Central memory CD8-positive, alpha-beta T cell (primary cell): ENCODE results near the gene KRT80.
"Not testable (repeated sequence)": the region's sequence is repeated elsewhere in the genome, so short reads cannot be mapped to it uniquely, and the experiment has no call there.

Experiments used
- ATAC-seq: fragments of 150-1000 bp; cut with Tn5 transposase; replicated peaks from 2 replicates; pipeline ENCODE4 v1.10.0; 2022; ENCODE audit warnings: mild to moderate bottlenecking, moderate FRiP score, moderate number of reproducible peaks; ENCODE audit not compliant: poor library complexity, severe bottlenecking; ENCODE audit errors: extremely low read depth
- DNase-seq, 2 donors: peaks; one replicate each; pipeline ENCODE4 v3.0.0; 2021; ENCODE audit warnings: low spot score in 2 of 2
- H3K27ac Mint-ChIP-seq: one replicate; pipeline ENCODE4 v1.8.0; 2022; ENCODE audit warnings: low read depth, mild to moderate bottlenecking, moderate library complexity, mixed read lengths
- H3K27me3 Mint-ChIP-seq: one replicate; pipeline ENCODE4 v1.8.0; 2022; ENCODE audit warnings: mixed read lengths
- H3K36me3 Mint-ChIP-seq: one replicate; pipeline ENCODE4 v1.8.0; 2022; ENCODE audit warnings: mild to moderate bottlenecking, moderate library complexity, mixed read lengths; ENCODE audit not compliant: insufficient read depth
- H3K4me1 Mint-ChIP-seq: one replicate; pipeline ENCODE4 v1.8.0; 2022; ENCODE audit warnings: mixed read lengths
- H3K4me3 Mint-ChIP-seq: one replicate; pipeline ENCODE4 v1.8.0; 2022; ENCODE audit warnings: mild to moderate bottlenecking, moderate library complexity, mixed read lengths
- H3K9me3 Mint-ChIP-seq: one replicate; pipeline ENCODE4 v1.8.0; 2022; ENCODE audit warnings: mixed read lengths

KRT80 gene

GRCh38 chr12:52191841-52192791 is at the start of gene KRT80:
TSS of gene KRT80 (minus strand) at chr12:52192014. CDS start at chr12:52191902, 112 bp downstream.
- ATAC-seq (no peak), DNase-seq (no peak)
- Mint-ChIP-seq H3K4me1 (no peaks in the 10 kb centered on the region), H3K4me3 (no peak within 1 kb of the TSS), H3K27ac (no peak within 1 kb of the TSS), H3K27me3 (peaks cover 48% of the 10 kb centered on the region), H3K36me3 (no peaks in the 10 kb centered on the region), H3K9me3 (no peaks in the 10 kb centered on the region)

GRCh38 chr12:52241205-52241842 is 49.5 kb upstream of the KRT80 start:
- DNase-seq (no peak), ATAC-seq (no peak)
- Mint-ChIP-seq H3K27ac (no peak overlapping the region), H3K36me3 (peaks cover 1% of the 10 kb centered on the region), H3K27me3 (peaks cover 15% of the 10 kb centered on the region), H3K4me3 (no peak overlapping the region), H3K4me1 (peaks cover 13% of the 10 kb centered on the region), H3K9me3 (no peaks in the 10 kb centered on the region)

GRCh38 chr12:52240247-52240646 is 48.4 kb upstream of the KRT80 start:
- not testable (repeated sequence) for H3K27ac Mint-ChIP-seq, ATAC-seq, DNase-seq, H3K4me3 Mint-ChIP-seq, H3K36me3 Mint-ChIP-seq, H3K9me3 Mint-ChIP-seq
- H3K4me1 Mint-ChIP-seq: peaks cover 13% of the 10 kb centered on the region
- H3K27me3 Mint-ChIP-seq: peaks cover 17% of the 10 kb centered on the region

- Mint-ChIP-seq H3K9me3 (no peaks in the 10 kb centered on the region), H3K4me3 (no peak overlapping the region), H3K27ac (no peak overlapping the region), H3K36me3 (peaks cover 1% of the 10 kb centered on the region), H3K27me3 (peaks cover 21% of the 10 kb centered on the region), H3K4me1 (peaks cover 13% of the 10 kb centered on the region)
- DNase-seq: no peak
- ATAC-seq: no peak
These were observed 48.0 kb upstream of the KRT80 start for GRCh38 chr12:52239767-52240166.

- Mint-ChIP-seq H3K36me3 (peaks cover 1% of the 10 kb centered on the region), H3K4me3 (no peak overlapping the region), H3K4me1 (peaks cover 8% of the 10 kb centered on the region), H3K27ac (no peak overlapping the region), H3K9me3 (no peaks in the 10 kb centered on the region), H3K27me3 (peaks cover 28% of the 10 kb centered on the region)
- DNase-seq (no peak), ATAC-seq (no peak)
These were observed 47.3 kb upstream of the KRT80 start for GRCh38 chr12:52238916-52239646.

GRCh38 chr12:52238207-52238840 is 46.5 kb upstream of the KRT80 start:
- peaks cover 1% of the 10 kb centered on the region for H3K36me3 Mint-ChIP-seq
- peaks cover 36% of the 10 kb centered on the region for H3K27me3 Mint-ChIP-seq
- DNase-seq: no peak
- peaks cover under 1% of the 10 kb centered on the region for H3K4me1 Mint-ChIP-seq
- no peak for ATAC-seq
- no peak overlapping the region for H3K4me3 Mint-ChIP-seq
- no peak overlapping the region for H3K27ac Mint-ChIP-seq
- no peaks in the 10 kb centered on the region for H3K9me3 Mint-ChIP-seq

- no peaks in the 10 kb centered on the region for H3K4me1 Mint-ChIP-seq
- H3K4me3 Mint-ChIP-seq: no peak overlapping the region
- no peaks in the 10 kb centered on the region for H3K9me3 Mint-ChIP-seq
- H3K36me3 Mint-ChIP-seq: peaks cover 1% of the 10 kb centered on the region
- H3K27ac Mint-ChIP-seq: no peak overlapping the region
- no peak for DNase-seq
- H3K27me3 Mint-ChIP-seq: peaks cover 51% of the 10 kb centered on the region
- ATAC-seq: no peak
These were observed 44.7 kb upstream of the KRT80 start for GRCh38 chr12:52236386-52237050.

GRCh38 chr12:52235822-52236361 is 44.1 kb upstream of the KRT80 start:
- H3K27ac Mint-ChIP-seq: no peak overlapping the region

GRCh38 chr12:52235001-52235764 is 43.4 kb upstream of the KRT80 start:
- H3K36me3 Mint-ChIP-seq: peaks cover 3% of the 10 kb centered on the region
- ATAC-seq (no peak), DNase-seq (no peak)
- H3K4me3 Mint-ChIP-seq: no peak overlapping the region
- H3K4me1 Mint-ChIP-seq: no peaks in the 10 kb centered on the region
- H3K27ac Mint-ChIP-seq: no peak overlapping the region
- H3K27me3 Mint-ChIP-seq: peaks cover 64% of the 10 kb centered on the region
- H3K9me3 Mint-ChIP-seq: no peaks in the 10 kb centered on the region

More at GRCh38 chr12:52235822-52236361, 44.1 kb upstream of the KRT80 start:
- H3K4me1 Mint-ChIP-seq: no peaks in the 10 kb centered on the region
- no peak for DNase-seq
- no peaks in the 10 kb centered on the region for H3K9me3 Mint-ChIP-seq
- peaks cover 1% of the 10 kb centered on the region for H3K36me3 Mint-ChIP-seq
- no peak for ATAC-seq
- peaks cover 57% of the 10 kb centered on the region for H3K27me3 Mint-ChIP-seq
- H3K4me3 Mint-ChIP-seq: no peak overlapping the region

- Mint-ChIP-seq H3K27me3 (peaks cover 68% of the 10 kb centered on the region), H3K4me1 (no peaks in the 10 kb centered on the region)
These were observed 42.5 kb upstream of the KRT80 start for GRCh38 chr12:52234223-52234810.

More at GRCh38 chr12:52234223-52234810, 42.5 kb upstream of the KRT80 start:
- Mint-ChIP-seq H3K36me3 (peaks cover 3% of the 10 kb centered on the region), H3K4me3 (no peak overlapping the region), H3K9me3 (no peaks in the 10 kb centered on the region), H3K27ac (no peak overlapping the region)
- no peak for ATAC-seq
- DNase-seq: no peak
